ENCODE measurements around the gene ACTN1. TPM values are rescaled to one million over a fixed set of nuclear protein-coding genes. Genes with fewer than 3 reads are reported as not detected.
A peak's percentile ranks its signal among the peaks of the same experiment; 100 is the strongest.

Gene ACTN1
- polyA plus RNA-seq, 1 of the 3 experiments (the other 2 are of a cell fraction), result 319 TPM

- H3K4me1 ChIP-seq (ENCODE audit: control insufficient read depth in 1 of 2, insufficient read depth in 2 of 2, low read depth in 1 of 2, low read length in 1 of 2), result peaks cover 8 to 16% of the 10 kb centered on the region in 2 experiments; a peak in 2 of 4 replicates
- 67% methylated on average over 1 of the region's 6 CpGs for WGBS (ENCODE audit: low lambda C conversion rate)
- TF ChIP-seq ELF1 (IDR thresholded peaks at IDR 0.05) (no peak), SMC3 (IDR thresholded peaks at IDR 0.05; ENCODE audit: low read depth, low read length) (no peak), RXRA (IDR thresholded peaks at IDR 0.05; ENCODE audit: borderline replicate concordance, low read depth) (no peak), FOXJ3 (CRISPR knock-in tag; IDR thresholded peaks at IDR 0.05) (no peak), REST (IDR thresholded peaks at IDR 0.05; ENCODE audit: low read depth, low read length) (no peak), GABPA (IDR thresholded peaks at IDR 0.05; ENCODE audit: low read depth) (no peak), FOXM1 (IDR thresholded peaks at IDR 0.05; ENCODE audit: low read depth) (no peak), MXI1 (IDR thresholded peaks at IDR 0.05; ENCODE audit: low read depth, low read length) (no peak), POLR2AphosphoS5 (IDR thresholded peaks at IDR 0.05; ENCODE audit: low read depth, low read length) (no peak), GATA2 (CRISPR knock-in tag; IDR thresholded peaks at IDR 0.05) (no peak), EP300 (IDR thresholded peaks at IDR 0.05; ENCODE audit: borderline replicate concordance in 1 of 2, low read depth in 1 of 2, low read length in 1 of 2) (no peak), RCOR1 (IDR thresholded peaks at IDR 0.05; ENCODE audit: low read length) (no peak), ZBTB33 (IDR thresholded peaks at IDR 0.05; ENCODE audit: borderline replicate concordance, low read depth) (no peak), MAX (IDR thresholded peaks at IDR 0.05; ENCODE audit: low read depth) (no peak), JUND (IDR thresholded peaks at IDR 0.05) (no peak), TCF12 (IDR thresholded peaks at IDR 0.05) (no peak), YY1 (IDR thresholded peaks at IDR 0.05; ENCODE audit: low read depth) (no peak)
- H3K4me2 ChIP-seq, result no peak overlapping the region
- POLR2A ChIA-PET, result no interaction called here
- no peaks in the 10 kb centered on the region for H4K20me1 ChIP-seq (ENCODE audit: insufficient read depth)
- no peak for DNase-seq
- H3F3A ChIP-seq (replicated peaks; ENCODE audit: insufficient read depth), result peaks cover 4% of the 10 kb centered on the region
- no peaks in the 10 kb centered on the region for H3K9me3 ChIP-seq
- H3K9ac ChIP-seq, result no peak overlapping the region
- H2AFZ ChIP-seq (ENCODE audit: low read depth), result 0 out of 2 replicates have a peak overlapping the region, but pooled peaks have one; percentile 48
- CTCF ChIA-PET, result interaction anchor here (1.0 kb wide), 3 partner anchors 9 to 95 kb away, joined by 3 to 4 read pairs (median 3); no protein-coding TSS in a partner anchor
- H3K36me3 ChIP-seq (replicated peaks in 1 of 2; ENCODE audit: control insufficient read depth in 1 of 2, insufficient read depth in 2 of 2, low read length in 1 of 2), result no peaks in the 10 kb centered on the region
- no peaks in the 10 kb centered on the region for H3K79me2 ChIP-seq (ENCODE audit: insufficient read depth)
- no peaks in the 10 kb centered on the region for H3K9me2 ChIP-seq
- no peak overlapping the region for H3K27ac ChIP-seq (ENCODE audit: low read depth in 2 of 2, low read length in 1 of 2)
- no peak overlapping the region for H3K4me3 ChIP-seq (ENCODE audit: low read depth in 2 of 2, low read length in 1 of 2)
- H3K27me3 ChIP-seq (ENCODE audit: insufficient read depth), result no peaks in the 10 kb centered on the region
Observed at GRCh38 chr14:69014829-69015259, 35.7 kb upstream of the ACTN1 start.
